GM19467 (cell line): ENCODE measurements around the gene LYZL1.
"Not testable (repeated sequence)": the region's sequence is repeated elsewhere in the genome, so short reads cannot be mapped to it uniquely, and the experiment has no call there.

ENCODE experiments used
- ATAC-seq: cut with Tn5 transposase; IDR thresholded peaks from one replicate; pipeline ENCODE4 v1.9.1; 2021; ENCODE audit warnings: mild to moderate bottlenecking, moderate library complexity; ENCODE audit not compliant: unreplicated experiment

The LYZL1 gene

DNA sequence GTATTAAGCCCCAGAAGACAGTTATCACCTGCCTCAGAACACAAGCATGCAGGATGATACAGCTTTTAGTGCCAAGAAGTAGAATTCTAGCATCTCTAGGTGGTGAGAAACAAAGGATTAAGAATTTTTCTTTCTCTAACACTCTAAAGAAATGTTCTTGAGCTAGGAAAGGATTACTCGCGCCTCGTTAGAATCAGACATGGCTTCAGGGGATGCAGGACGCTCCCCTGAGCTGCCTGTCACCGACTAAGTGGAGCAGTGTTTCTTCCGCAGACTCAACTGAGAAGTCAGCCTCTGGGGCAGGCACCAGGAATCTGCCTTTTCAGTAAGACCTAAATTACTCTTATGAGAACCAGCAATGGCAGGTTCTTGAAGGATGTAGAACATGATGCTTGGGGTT, at the start of gene LYZL1:
LYZL1 (plus strand) TSS at position 165 of the 400 bp plus-strand sequence. CDS start 2,798 bp downstream, outside the sequence.
- ATAC-seq = not testable (repeated sequence)

DNA sequence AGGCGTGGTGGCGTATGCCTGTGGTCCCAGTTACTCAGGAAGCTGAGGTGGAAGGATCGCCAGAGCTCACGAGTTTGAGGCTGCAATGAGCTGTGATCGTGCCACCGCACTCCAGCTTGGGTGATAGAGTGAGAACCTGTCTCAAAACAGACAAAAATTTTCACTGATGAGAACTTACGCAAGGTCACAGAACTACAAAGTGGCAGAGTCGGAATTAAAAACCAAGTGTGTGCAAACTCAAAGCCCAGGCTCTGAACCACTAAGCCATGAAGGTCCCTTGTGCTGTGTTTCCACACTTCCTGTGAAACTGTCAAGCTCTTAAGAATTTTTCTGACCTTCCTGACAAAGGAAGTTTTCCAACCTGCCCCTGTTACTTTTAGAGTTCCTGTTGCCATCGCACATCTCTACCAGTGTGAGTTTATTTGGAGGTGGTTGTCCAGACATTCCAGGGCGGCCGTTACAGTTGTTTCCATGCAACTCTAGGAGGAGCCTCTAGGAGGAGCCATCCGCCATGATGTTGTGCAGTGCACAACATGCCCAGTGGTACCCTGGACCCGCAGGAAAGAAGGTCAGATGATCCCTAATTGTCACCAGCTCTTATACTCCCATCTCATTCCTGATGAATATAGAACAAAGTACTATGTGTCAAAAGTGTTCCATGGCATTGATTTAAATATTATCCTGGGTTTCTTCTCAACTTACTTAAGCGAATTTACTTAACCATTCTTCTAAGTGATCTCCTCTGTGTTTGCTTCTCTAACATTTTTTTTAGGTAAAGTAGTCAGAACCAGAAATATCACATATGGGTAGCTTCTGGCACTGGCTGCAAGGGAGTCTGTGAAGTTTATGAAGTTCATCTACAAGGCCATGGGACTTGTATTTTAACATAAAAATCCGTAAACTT, 49.0 kb upstream of the LYZL1 start:
- no peak for ATAC-seq

DNA sequence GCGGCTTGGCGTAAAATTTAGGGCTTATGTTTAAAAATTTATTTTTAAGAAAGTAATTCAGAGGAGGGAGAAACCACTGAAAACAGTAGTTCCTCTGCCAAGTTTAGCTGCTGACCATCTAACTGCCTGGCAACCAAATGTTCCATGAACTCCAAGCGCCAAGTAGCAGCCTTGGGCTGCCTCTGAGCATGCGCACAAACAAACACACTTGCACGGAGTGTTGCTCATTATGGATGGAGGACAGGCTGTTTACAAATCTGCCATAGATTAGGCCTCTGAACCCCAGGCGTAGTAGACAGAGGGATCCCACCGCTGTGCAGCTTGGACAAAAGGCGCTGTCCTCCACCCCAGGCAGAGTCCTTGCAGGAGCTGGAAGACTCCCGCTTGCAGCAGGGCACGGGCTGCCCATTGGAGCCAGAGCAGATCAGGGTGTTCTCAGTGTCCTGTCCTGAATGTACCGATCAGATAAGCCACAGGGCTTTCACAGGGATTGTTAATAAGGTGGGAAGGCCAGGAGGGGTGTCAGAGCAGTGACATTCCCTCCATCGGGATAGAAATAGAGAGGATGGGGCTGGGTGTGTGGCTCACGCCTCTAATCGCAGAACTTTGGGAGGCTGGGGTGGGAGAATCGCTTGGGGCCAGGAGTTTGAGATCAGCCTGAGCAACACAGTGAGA, 47.7 kb upstream of the LYZL1 start:
- ATAC-seq = no peak

DNA sequence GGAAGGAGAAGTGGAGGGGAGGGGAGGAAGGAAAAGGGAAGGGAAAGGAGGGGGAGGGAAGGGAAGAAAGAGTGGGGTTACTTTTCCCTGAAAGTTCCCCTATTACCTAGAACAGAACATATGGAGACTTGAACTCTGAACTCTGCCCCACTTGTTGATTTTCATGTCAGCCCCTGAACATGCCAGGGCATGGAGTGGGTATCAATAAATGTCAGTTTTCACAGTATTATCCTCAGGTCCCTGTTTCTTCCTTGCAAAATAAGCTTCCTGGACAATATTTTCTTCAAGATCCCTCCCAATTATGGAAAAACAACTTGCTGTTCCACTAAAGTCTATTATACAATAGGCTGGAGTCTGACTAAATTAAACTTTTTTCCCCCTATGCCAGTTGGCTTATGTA, 46.9 kb upstream of the LYZL1 start:
- no peak for ATAC-seq

DNA sequence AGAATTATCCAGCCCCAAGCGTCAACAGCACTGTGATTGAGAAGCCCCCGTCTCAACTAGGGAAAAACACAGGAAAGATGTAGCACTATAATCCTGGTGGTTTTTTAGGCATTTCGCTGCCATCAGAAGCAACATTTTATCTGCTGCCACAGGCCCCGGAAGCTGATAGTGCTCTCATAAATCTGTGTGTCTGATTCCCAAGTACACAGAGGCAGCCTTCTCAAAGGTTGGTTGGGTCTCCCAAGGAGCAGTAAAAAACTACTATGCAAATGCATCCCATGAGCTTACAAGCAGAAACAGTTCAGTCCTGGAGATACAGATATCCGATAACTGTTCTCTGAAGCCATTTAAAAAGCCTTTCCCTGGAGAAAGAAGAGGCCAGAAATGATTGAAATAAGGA, 45.8 kb upstream of the LYZL1 start:
- no peak for ATAC-seq

DNA sequence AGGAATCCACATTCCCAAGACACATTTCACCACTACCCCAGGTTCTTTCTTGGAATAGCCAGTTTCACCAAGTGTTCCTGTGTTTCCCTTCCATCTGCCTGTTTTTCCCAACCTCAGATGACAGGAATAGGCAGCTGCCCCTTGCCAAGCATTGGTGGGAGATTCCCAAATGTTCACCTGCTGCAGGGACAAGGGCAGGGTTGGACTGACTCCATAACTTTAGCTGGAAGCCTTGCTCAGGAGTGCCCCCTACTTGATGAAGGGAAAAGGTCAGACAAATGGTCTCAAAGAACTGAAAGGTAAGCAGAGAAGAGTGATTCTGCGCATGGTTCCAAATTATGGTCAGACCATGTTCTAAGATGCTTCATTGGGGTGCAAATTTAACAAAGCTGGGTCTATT, 45.1 kb upstream of the LYZL1 start:
- no peak for ATAC-seq

DNA sequence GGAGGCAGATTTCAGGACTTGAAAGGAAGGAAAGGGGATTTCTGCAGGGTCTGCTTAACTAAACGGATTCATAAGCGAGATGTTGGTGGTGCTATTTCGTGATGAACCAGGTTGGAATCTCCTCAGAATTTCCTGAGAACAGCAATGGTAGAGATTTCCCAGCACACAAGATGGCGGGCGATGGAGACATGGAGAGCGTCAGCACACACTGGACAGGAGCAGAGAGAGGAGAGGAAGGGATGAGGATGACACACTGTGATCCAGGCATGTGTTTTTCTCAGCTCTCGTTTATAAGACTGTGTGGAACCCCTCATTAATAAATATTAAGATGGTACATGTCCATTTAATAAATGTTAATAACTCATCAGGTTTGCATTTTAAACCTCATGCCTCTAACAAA, 43.9 kb upstream of the LYZL1 start:
- ATAC-seq = no peak

DNA sequence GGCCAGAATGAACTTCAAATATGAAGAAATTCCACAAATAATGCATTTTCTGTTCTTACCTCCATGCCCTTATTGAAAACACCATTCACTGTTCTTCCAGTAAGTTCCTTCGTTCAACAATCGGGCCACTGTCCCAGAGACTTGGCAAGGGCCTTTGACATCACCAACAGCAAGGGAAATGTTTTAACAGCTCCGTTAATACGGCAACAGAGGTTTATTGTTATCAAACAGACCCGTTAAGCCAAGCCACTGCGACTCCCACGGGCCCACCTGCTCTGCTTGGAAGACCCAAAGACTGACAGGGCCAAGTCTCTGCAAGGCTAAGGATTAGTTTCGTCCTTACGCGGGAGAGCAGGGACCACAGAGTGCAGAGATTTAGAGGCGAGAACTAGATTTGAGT, 43.4 kb upstream of the LYZL1 start:
- ATAC-seq = no peak

DNA sequence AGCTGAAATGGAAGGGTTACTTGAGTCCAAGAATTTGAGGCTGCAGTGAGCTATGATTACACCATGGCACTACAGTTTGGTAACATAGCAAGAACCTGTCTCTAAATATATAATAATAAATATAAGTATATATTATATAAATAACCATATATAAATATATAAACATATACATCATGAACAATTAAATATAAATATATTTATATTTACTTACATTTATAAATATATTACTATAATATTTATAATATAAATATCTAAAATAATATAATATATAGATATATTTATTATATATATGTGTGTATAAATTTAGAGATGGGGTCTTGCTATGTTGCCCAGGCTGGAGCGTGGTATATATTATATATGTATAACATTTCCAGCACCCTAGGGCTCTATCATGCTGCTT, 42.4 kb upstream of the LYZL1 start:
- no peak for ATAC-seq

DNA sequence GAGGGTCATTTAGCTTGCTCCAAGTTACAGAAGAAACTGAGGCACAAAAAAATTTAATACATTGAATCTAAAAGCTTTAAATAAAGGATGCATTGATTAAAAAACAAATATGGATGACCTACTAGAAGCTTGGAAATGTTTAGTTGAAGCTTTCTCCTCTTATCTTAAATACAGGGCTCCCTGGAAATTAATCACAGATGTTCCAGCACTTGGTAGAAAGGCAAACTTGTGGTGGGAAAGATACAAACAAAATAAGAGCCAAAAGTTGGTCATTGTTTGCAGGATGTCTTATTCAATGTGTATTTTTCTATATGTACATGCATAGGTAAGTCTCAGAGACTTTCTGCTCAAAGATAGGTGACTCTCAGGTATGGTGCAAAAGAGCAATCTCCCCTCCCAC, 40.7 kb upstream of the LYZL1 start:
- no peak for ATAC-seq

DNA sequence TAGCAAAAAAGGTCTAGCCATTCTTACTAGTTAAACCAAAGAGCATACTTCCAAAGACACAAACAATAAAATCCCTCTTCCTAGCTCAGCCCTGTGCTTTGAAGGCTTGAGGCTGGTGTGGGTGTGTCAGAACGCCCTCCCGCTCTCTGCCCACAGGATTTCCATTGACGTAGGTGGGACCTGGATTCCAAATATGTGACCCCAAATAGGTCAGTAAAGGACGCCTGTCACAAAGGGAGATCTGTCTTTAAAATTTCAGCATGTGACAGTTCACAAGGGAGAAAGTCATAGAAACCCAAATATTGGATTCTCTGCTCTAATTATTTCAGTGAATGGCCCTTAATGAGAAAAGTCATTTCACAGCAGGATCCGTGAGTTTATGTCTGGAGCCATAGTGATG, 39.9 kb upstream of the LYZL1 start:
- ATAC-seq = no peak

DNA sequence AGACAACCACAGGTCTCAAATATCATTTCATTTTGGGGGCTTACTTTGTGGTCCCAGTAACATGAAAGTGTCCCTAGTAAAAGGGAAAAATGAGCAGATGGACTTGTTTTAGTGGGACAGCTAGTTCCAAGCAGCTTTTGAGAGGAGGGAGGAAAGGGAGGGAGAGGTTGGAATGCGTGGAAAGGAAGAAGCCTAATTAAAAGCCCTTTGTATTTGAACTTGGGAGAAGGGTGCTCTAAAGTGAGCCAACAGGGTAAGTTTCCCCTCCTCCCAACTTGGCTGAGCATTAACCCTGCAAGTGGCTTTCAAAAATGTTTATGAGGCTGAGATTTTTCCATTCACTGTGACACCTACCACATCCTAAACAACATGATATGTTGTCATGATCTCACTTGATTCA, 38.8 kb upstream of the LYZL1 start:
- ATAC-seq = no peak

DNA sequence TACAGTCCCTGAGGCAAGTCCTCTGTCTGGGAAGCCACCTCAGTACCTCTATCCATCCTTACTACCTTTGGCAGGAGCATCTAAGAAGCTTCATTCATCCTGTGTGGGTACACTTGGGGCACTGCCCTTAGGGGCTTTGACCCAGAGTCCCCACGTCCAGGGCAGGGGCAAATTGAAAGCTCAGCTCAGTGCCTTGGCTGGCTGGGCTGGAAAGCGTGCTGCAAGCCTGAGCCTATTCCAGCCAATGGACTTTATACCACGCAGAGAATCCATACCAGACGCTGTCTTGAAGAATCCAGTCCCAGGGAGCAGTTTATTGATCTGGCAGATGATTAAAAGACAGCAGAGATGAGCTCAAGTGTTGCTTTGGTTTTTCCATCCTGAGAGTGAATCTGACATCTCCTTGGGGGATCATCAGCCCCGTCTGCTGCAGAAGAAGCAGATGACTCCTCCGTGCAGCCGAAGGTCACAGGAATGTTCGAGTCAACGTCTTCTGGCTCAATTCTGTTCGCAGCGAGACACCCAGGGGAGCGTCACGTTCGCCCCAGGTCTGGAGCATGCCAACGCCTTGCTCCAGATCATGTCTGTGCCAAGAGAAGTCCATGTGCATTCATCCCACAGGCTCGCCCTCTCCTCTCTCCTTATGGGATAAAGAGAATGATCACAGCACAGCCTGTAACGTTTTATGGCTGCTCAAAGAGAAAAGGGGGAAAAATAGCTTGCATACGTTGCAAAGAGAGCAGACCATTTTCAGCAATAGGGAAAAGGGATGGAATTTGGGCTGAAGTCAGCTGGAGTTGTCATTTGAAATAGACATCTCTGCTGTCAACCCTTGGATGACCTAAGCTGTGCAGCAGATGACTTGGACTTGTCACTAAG, 35.8 kb upstream of the LYZL1 start:
- ATAC-seq = no peak

DNA sequence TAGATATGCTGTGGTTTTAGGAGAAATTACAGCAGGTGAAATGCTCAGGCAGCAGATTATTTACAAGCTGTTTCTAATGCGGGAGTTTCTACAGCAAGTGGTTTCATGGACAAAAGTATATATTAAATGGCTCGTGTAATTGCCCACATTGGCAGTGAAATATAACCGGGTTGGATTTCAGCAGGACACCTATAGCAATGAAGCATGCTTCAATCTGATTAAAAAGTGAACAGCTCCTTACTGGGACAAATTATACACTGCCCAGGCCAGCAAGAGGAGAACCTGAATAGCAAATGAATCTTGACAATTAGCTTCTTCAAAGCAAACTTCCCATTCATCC, 35.2 kb upstream of the LYZL1 start:
- ATAC-seq = no peak

DNA sequence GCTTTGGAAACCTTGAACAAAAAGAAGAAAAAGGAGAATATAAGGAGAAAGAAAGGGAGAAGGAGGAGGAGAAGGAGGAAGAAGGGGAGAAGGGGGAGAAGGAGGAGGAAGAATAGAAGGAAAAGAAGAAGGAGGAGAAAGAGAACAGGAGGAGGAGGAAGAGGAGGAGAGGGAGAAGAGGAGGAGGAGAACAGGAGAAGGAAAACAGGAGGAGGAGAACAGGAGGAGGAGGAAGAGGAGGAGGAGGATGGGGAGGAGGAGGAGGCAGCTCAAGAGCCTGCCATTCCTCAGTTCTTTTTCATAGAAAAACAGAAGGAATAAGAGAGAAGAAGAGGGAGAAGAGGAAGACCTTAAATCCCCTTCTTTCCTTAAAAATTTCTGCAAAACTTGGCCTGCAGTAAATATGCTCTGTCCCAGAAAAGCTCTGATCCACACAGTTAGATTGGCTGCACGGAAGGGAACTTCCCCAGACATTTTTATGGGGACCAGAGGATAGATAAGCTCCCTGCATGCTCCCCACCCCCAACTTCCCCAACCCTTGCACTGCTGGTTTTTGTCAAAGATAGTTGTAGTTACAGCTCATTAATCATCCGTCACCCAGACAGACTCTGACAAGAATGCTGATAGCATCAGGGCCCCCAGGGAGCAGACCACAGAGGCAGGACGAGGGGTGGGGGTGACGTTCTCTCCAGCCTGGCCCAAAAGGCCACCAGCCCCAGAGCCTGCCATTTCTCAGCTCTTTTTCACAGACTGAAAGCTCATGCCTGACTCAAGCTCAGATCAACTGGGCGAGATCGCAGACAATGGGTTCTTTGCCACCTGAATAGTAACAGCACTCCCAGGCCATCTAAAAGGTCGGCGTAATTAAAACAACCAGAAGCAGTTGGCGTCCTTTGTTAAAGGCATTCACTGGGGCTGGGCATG, 34.5 kb upstream of the LYZL1 start:
- no peak for ATAC-seq

DNA sequence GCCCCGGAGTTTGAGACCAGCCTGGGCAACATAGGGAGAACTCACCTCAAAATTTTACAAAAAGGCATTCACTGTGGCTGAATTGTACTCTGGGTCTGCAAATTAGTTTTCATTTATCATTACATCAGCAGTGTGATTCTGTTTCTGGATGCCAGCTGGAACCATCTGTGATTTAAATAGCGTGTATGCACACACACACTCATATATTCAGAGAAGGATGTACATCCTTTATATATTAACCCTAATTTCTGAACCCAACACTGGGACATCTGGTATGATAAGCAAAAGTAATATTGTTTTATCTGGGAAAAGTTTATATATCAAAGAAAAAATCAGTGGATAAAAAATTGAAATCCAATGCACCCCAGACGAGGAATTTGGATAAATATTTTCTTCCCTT, 33.8 kb upstream of the LYZL1 start:
- ATAC-seq = no peak

DNA sequence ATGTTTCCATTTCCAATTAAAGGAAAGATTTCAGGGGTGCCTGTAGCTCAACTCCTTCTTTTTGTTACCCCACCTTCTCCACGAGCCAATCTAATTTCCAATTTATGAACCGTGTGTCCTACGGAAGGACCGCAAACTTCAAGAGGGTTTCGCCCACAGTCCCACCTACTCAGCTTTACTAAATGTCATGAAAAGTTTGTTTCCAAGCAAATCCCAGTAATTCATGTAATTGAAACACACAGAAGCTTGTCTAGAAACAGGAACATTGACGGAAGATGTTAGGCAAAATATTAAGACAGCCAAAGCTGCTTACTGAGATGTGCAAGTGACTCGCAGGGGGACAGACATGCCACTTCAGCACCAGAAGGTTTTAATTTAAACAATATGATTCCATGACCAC, 32.9 kb upstream of the LYZL1 start:
- no peak for ATAC-seq

DNA sequence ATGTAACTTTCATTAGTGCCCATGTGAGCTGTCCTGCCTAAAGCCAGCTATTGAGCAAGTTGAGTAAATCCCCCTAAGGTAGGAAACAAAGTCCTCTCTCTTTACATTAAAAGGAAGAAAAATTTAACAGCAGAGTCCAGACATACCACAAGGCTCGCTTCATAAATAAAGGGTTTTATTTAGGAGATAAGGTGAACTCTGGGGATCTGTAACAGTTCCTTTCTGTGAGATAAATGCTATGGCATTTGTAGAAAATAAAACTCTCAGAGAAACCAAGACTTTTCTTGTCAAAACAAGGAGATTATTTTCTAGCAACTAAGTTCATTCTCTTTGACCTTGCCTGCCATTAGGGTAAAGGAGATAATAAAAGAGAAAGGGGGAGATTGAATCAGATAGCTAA, 32.3 kb upstream of the LYZL1 start:
- ATAC-seq = no peak

DNA sequence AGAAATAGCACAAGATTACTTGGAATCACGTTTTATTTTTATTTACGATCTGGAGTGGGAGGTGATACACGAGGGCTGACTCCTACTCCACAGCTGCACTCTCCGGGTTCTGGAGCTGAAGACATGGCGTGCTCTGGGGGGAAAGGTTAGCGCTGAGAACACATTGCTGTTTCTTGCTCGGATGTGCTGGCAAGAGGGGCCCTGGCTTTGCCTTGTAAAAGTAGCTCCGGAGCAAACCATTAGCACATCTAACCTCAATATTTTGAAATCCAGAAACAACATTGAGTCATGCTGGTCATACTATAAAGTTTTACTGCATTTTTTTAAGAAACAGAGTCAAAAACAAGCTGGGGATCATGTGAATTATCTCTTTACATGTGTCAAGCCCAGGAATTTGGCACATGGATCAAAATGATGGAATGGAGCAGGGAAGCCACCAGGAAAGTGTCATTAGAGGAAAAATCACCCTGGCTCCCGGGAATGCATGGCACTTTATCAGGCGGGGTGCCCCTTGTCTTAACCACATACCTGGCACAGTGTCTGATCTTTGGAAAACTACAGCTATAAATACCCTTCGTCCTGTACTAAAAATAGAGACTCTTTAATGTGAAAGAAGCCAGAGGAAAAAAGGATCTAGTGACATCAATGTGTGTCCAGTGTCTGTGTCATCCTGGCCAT, 31.6 kb upstream of the LYZL1 start:
- ATAC-seq = no peak

DNA sequence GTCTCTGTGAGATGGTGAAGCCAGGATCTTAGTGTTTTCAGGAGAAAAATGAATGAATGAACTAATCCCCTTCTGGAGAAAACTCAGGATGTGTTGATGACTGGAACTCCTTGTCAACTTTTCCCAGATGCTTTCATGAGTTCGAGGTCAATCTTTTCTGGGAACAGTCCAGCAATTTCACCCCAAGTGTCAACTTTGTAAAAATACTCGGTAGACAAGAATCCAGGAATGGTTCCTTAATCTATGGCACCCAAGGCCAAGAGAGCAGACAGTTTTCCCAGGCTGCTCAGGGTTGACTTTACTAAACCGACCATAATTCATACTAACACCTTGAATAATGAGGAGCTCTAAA, 31.1 kb upstream of the LYZL1 start:
- ATAC-seq = no peak
